GM12878 (cell line): Measurements from ENCODE around the gene COX10. TPM values are rescaled to one million over a fixed set of nuclear protein-coding genes. Genes with fewer than 3 reads are reported as not detected.

Source experiments
- ATAC-seq: fragments of 200-7000 bp; cut with Tn5 transposase; 3 replicates; pipeline ENCODE4 v1.9.1; 2020; ENCODE audit warnings: mild to moderate bottlenecking, moderate library complexity
- BruUV-seq: library from RNA; stranded (reverse); fragments of 400-500 nt; replicated peaks from 2 replicates; lab custom pipeline; 2021; lab: Mats Ljungman, UMichigan
- CTCF ChIA-PET: fragments of 300-600 bp; sonication (Branson Sonifier 250); formaldehyde crosslinking; extraction: SDS; loops from one replicate; lab custom pipeline; 2021; ENCODE audit warnings: inconsistent platforms; lab: Yijun Ruan, JAX
- POLR2A ChIA-PET: fragments of 350-600 bp; formaldehyde crosslinking; extraction: SDS; loops from one replicate; lab custom pipeline; 2021; ENCODE audit warnings: inconsistent platforms; lab: Charles Lee
- RAD21 ChIA-PET: fragments of 300-600 bp; sonication (Branson Sonifier 250); formaldehyde crosslinking; loops from one replicate; lab custom pipeline; 2023; ENCODE audit warnings: antibody characterized with exemption; ENCODE audit not compliant: unreplicated experiment; lab: Charles Lee
- SMC1A ChIA-PET: fragments of 300-600 bp; sonication (Branson Sonifier 250); formaldehyde crosslinking; loops from one replicate; lab custom pipeline; 2023; ENCODE audit not compliant: unreplicated experiment, uncharacterized antibody; lab: Charles Lee
- DNase-seq: peaks from one replicate; pipeline ENCODE4 v3.0.0-alpha.2; 2011; ENCODE audit warnings: low read depth, low spot score
- FAIRE-seq: peaks from 3 replicates; lab custom pipeline; 2011; peaks lifted over from hg19 to GRCh38; lab: Jason Lieb, UNC
- H2AFZ ChIP-seq: 2 replicates; pipeline ENCODE4 v1.6.0; 2011; ENCODE audit warnings: low read depth, low read length, control low read depth; ENCODE audit not compliant: control insufficient read depth
- H3K27ac ChIP-seq: 2 replicates; pipeline ENCODE4 v1.5.1; 2011; ENCODE audit warnings: control low read depth; ENCODE audit not compliant: control insufficient read depth, insufficient read depth
- H3K27me3 ChIP-seq, 2 experiments: replicated peaks in 1 of 2; 2 replicates each; pipeline versions ENCODE4 v1.6.0 to v1.6.1; 2011; ENCODE audit warnings: low read length in 1 of 2; ENCODE audit not compliant: control insufficient read depth in 2 of 2, insufficient read depth in 2 of 2
- H3K36me3 ChIP-seq, 2 experiments: 2 replicates each; pipeline ENCODE4 v1.5.1; 2011; ENCODE audit warnings: low read length in 1 of 2; ENCODE audit not compliant: control insufficient read depth in 2 of 2, insufficient read depth in 2 of 2
- H3K4me1 ChIP-seq: 2 replicates; pipeline ENCODE4 v1.6.1; 2011; ENCODE audit warnings: mild to moderate bottlenecking, low read length, moderate library complexity, mixed read lengths; ENCODE audit not compliant: control insufficient read depth, insufficient read depth
- H3K4me2 ChIP-seq: 2 replicates; pipeline ENCODE4 v1.6.0; 2011; ENCODE audit warnings: control low read depth; ENCODE audit not compliant: control insufficient read depth, insufficient read depth
- H3K4me3 ChIP-seq: fragments of 200-600 bp; sonication (generic); 2 replicates; pipeline ENCODE4 v1.5.1; 2016
- H3K79me2 ChIP-seq: 2 replicates; pipeline ENCODE4 v1.6.0; 2011; ENCODE audit warnings: low read length; ENCODE audit not compliant: control insufficient read depth, insufficient read depth
- H3K9ac ChIP-seq: 2 replicates; pipeline ENCODE4 v1.8.0; 2011; ENCODE audit warnings: low read length, control low read depth, mixed read lengths; ENCODE audit not compliant: control insufficient read depth, insufficient read depth
- H3K9me3 ChIP-seq: replicated peaks from 3 replicates; pipeline ENCODE4 v1.5.1; 2011; ENCODE audit warnings: mild to moderate bottlenecking, low read length; ENCODE audit not compliant: control insufficient read depth, insufficient read depth
- H4K20me1 ChIP-seq: 2 replicates; pipeline ENCODE4 v1.6.0; 2011; ENCODE audit not compliant: control insufficient read depth, insufficient read depth
- BACH1 ChIP-seq: fragments of 450-650 bp; IDR thresholded peaks from 2 replicates; pipeline ENCODE4 v1.6.1; 2017; ENCODE audit warnings: mild to moderate bottlenecking, borderline replicate concordance
- BCL11A ChIP-seq: IDR thresholded peaks from 2 replicates; pipeline ENCODE4 v1.6.1; 2011; ENCODE audit warnings: low read depth, low read length
- CBFB ChIP-seq: IDR thresholded peaks from 2 replicates; pipeline ENCODE4 v1.6.1; 2016; ENCODE audit warnings: antibody characterized with exemption, low read depth
- ETV6 ChIP-seq, 2 experiments: fragments of 450-650 bp in 1 of 2; IDR thresholded peaks in 1 of 2; conservative IDR thresholded peaks in 1 of 2; 2 replicates each; pipeline ENCODE4 v1.6.1; 2014; ENCODE audit warnings: antibody characterized with exemption in 1 of 2, borderline replicate concordance in 1 of 2, low read depth in 1 of 2, mild to moderate bottlenecking in 1 of 2, moderate library complexity in 1 of 2
- FOXM1 ChIP-seq: IDR thresholded peaks from 2 replicates; pipeline ENCODE4 v1.6.1; 2012; ENCODE audit warnings: low read depth, mild to moderate bottlenecking, inconsistent platforms, low read length, moderate library complexity
- KDM1A ChIP-seq: fragments of 200-600 bp; sonication (generic); IDR thresholded peaks from 2 replicates; pipeline ENCODE4 v1.6.1; 2016; ENCODE audit warnings: borderline replicate concordance
- MTA2 ChIP-seq: fragments of 450-650 bp; IDR thresholded peaks from 2 replicates; pipeline ENCODE4 v1.6.1; 2016; ENCODE audit warnings: low read depth, mild to moderate bottlenecking, moderate library complexity
- NFIC ChIP-seq: IDR thresholded peaks from 2 replicates; pipeline ENCODE4 v1.6.1; 2012; ENCODE audit warnings: low read depth, mild to moderate bottlenecking, inconsistent platforms, low read length, moderate library complexity
- NR2C1 ChIP-seq: fragments of 450-650 bp; IDR thresholded peaks from 2 replicates; pipeline ENCODE4 v1.6.1; 2017; ENCODE audit warnings: antibody characterized with exemption, mild to moderate bottlenecking, moderate library complexity
- SMAD1 ChIP-seq: fragments of 450-650 bp; IDR thresholded peaks from 2 replicates; pipeline ENCODE4 v1.6.1; 2018; ENCODE audit warnings: mild to moderate bottlenecking, low read depth; ENCODE audit not compliant: partially characterized antibody
- SMAD5 ChIP-seq: IDR thresholded peaks from 2 replicates; pipeline ENCODE4 v1.6.1; 2016; ENCODE audit warnings: antibody characterized with exemption, low read depth
- SREBF1 ChIP-seq: IDR thresholded peaks from 2 replicates; pipeline ENCODE4 v1.6.1; 2012; ENCODE audit warnings: mild to moderate bottlenecking, low read length
- SRF ChIP-seq, 2 experiments: IDR thresholded peaks; 2 replicates each; pipeline ENCODE4 v1.6.1; 2011; ENCODE audit warnings: low read depth in 2 of 2, low read length in 2 of 2, mild to moderate bottlenecking in 1 of 2, moderate library complexity in 1 of 2
- TARDBP ChIP-seq: IDR thresholded peaks from 2 replicates; pipeline ENCODE4 v1.6.1; 2016; ENCODE audit warnings: borderline replicate concordance
- TBL1XR1 ChIP-seq: IDR thresholded peaks from 2 replicates; pipeline ENCODE4 v1.6.1; 2012; ENCODE audit warnings: low read depth, low read length, improper control_type of control experiment
- YY1 ChIP-seq: IDR thresholded peaks from 2 replicates; pipeline ENCODE4 v1.6.1; 2011; ENCODE audit warnings: low read depth, mild to moderate bottlenecking, low read length
- WGBS: methylation state at CpG from one replicate; pipeline ENCODE4 v1.1.6; 2016; ENCODE audit warnings: low lambda C conversion rate; ENCODE audit not compliant: insufficient replicate concordance, insufficient coverage; ENCODE audit errors: missing lambda C conversion rate; 5-methylcytosine and 5-hydroxymethylcytosine counted together
- in situ Hi-C: fragments of 300-500 bp; cut with MboI; formaldehyde crosslinking; loops from 9 replicates; pipeline ENCODE4 v1.14.3; 2018; ENCODE audit warnings: mixed read lengths
- intact Hi-C: fragments of 100-400 bp; cut with micrococcal nuclease; formaldehyde crosslinking; loops from one replicate; pipeline ENCODE4 v1.14.2; 2022; ENCODE audit not compliant: unreplicated experiment
- polyA plus RNA-seq, 11 experiments: library from polyadenylated mRNA; depleted of rRNA in 4 of 11; unstranded in 6 of 11; stranded (reverse) in 5 of 11; fragments of >200 nt; fragmentation: Nextera tagmentation in 4 of 11; fragmentation: Illumina TruSeq in 1 of 11; extraction: Ambion mirVana in 4 of 11; extraction: Trizol in 1 of 11; gene quantifications; 1 replicate in 1 of 11; 2 replicates in 10 of 11; pipeline versions ENCODE4 v1.2.1 to v1.2.3, GENCODE V29; 2011 to 2016; ENCODE audit warnings: inconsistent platforms in 2 of 11, missing spikeins in 2 of 11, low read depth in 1 of 11
- total RNA-seq, 4 experiments: library from RNA; depleted of rRNA in 3 of 4; stranded (reverse); fragments of >200 nt in 3 of 4; fragmentation: Illumina TruSeq in 1 of 4; extraction: Trizol in 1 of 4; gene quantifications; 2 replicates each; pipeline versions ENCODE4 v1.2.1 to v1.2.3, GENCODE V29; 2013 to 2021
- TF ChIP-seq, protein P1 (sequence below): IDR thresholded peaks from 2 replicates; pipeline ENCODE4 v1.6.1; 2011; ENCODE audit warnings: borderline replicate concordance, low read depth, mild to moderate bottlenecking, moderate library complexity, low read length; ENCODE audit not compliant: insufficient read depth, poor library complexity, severe bottlenecking
- TF ChIP-seq, protein P2 (sequence below): fragments of 450-650 bp; IDR thresholded peaks from 2 replicates; pipeline ENCODE4 v1.6.1; 2014; ENCODE audit warnings: mild to moderate bottlenecking
- TF ChIP-seq, protein P3 (sequence below): fragments of 450-650 bp; IDR thresholded peaks from 2 replicates; pipeline ENCODE4 v1.6.1; 2017; ENCODE audit warnings: low read depth, mild to moderate bottlenecking, moderate library complexity

Gene COX10
- total and polyA plus RNA-seq, 10 of the 15 experiments (the other 5 are each of a cell fraction or from before 2014, with no cell fraction given) = 9.6 to 29.4 (median 21.3) TPM

DNA sequence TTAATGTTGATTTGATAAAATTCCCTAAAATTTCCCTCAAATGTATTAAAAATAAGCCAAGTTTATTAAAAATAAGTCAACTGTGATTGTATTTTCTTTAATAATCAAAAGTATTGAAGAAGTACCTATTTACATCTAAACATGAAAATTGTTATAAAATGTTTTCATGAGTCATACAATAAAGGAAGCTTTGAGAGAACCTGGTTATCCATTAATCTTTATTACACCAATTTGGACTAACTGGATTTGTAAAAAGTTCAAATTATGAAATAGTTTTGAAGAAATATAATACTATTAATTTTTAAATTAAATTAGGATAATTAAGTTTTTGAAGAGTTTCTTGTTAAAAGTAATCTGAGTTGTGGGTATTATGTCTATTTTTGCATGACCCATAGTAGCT lies 63.8 kb downstream of the COX10 start (continued):
- TF ChIP-seq, protein P1, sequence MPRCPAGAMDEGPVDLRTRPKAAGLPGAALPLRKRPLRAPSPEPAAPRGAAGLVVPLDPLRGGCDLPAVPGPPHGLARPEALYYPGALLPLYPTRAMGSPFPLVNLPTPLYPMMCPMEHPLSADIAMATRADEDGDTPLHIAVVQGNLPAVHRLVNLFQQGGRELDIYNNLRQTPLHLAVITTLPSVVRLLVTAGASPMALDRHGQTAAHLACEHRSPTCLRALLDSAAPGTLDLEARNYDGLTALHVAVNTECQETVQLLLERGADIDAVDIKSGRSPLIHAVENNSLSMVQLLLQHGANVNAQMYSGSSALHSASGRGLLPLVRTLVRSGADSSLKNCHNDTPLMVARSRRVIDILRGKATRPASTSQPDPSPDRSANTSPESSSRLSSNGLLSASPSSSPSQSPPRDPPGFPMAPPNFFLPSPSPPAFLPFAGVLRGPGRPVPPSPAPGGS = no peak
- no peak for TF ChIP-seq NFIC
- TF ChIP-seq SREBF1 = no peak
- TF ChIP-seq ETV6 (conservative IDR thresholded peaks at IDR 0.05 in 1 of 2, IDR thresholded peaks at IDR 0.05 in 1 of 2; ENCODE audit: borderline replicate concordance in 1 of 2, low read depth in 1 of 2) = no peak
- TF ChIP-seq, protein P2, sequence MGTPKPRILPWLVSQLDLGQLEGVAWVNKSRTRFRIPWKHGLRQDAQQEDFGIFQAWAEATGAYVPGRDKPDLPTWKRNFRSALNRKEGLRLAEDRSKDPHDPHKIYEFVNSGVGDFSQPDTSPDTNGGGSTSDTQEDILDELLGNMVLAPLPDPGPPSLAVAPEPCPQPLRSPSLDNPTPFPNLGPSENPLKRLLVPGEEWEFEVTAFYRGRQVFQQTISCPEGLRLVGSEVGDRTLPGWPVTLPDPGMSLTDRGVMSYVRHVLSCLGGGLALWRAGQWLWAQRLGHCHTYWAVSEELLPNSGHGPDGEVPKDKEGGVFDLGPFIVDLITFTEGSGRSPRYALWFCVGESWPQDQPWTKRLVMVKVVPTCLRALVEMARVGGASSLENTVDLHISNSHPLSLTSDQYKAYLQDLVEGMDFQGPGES = no peak
- no peak for TF ChIP-seq TBL1XR1
- TF ChIP-seq KDM1A = no peak

DNA sequence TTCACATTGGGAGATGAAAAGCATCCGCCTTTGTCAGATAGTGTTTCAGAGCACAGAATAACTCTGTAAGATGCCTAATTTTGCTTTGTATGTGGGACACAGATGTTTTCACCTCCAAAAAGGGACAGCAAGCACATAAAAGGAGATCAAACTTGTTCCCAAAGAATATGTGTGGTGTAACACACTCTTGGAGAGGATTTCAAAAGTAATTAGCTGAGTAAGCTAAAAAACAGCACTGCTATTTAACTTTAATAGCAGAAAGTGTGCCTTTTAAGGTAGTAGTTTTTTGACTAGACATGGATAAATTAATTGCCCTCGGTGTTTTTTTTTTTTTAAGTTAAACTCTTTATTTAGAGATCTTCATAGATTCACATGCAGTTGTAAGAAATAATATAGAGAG lies 65.2 kb downstream of the COX10 start:
- no peak overlapping the region for H3K4me3 ChIP-seq
- no peaks in the 10 kb centered on the region; the same call in 2 of the 3 replicates for H3K9me3 ChIP-seq
- no peak overlapping the region for H3K9ac ChIP-seq
- H3K79me2 ChIP-seq = no peaks in the 10 kb centered on the region
- ATAC-seq (no peak), FAIRE-seq (no peak), DNase-seq (no peak)
- intact Hi-C loops (no loop called here), in situ Hi-C loops (no loop called here)
- H3K4me2 ChIP-seq = no peak overlapping the region
- H3K4me1 ChIP-seq = no peaks in the 10 kb centered on the region
- CTCF ChIA-PET = interaction anchor here (3.1 kb wide), 1 partner anchor 8 kb away, joined by 7 read pairs; no protein-coding TSS in a partner anchor
- BruUV-seq = no TSS peak
- TF ChIP-seq SMAD1 (no peak), BCL11A (no peak), FOXM1 (no peak), YY1 (no peak), CBFB (no peak), NR2C1 (no peak), SMAD5 (no peak), MTA2 (no peak), BACH1 (no peak), TARDBP (no peak), SRF (IDR thresholded peaks at IDR 0.05; ENCODE audit: low read depth in 2 of 2, low read length in 2 of 2) (no peak)
- TF ChIP-seq, protein P2 = no peak
- TF ChIP-seq, protein P3, sequence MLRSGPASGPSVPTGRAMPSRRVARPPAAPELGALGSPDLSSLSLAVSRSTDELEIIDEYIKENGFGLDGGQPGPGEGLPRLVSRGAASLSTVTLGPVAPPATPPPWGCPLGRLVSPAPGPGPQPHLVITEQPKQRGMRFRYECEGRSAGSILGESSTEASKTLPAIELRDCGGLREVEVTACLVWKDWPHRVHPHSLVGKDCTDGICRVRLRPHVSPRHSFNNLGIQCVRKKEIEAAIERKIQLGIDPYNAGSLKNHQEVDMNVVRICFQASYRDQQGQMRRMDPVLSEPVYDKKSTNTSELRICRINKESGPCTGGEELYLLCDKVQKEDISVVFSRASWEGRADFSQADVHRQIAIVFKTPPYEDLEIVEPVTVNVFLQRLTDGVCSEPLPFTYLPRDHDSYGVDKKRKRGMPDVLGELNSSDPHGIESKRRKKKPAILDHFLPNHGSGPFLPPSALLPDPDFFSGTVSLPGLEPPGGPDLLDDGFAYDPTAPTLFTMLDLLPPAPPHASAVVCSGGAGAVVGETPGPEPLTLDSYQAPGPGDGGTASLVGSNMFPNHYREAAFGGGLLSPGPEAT = no peak
- no peaks in the 10 kb centered on the region for H4K20me1 ChIP-seq
- no peak overlapping the region for H2AFZ ChIP-seq
- POLR2A ChIA-PET = no interaction called here
- SMC1A ChIA-PET = interaction anchor here (0.5 kb wide), 1 partner anchor 1305 kb away, joined by 3 read pairs; no protein-coding TSS in a partner anchor
- no peak overlapping the region for H3K27ac ChIP-seq
- RAD21 ChIA-PET = no interaction called here
- WGBS = 97% methylated on average over 2 of the region's 2 CpGs
- H3K36me3 ChIP-seq = 0 out of 4 replicates have a peak, but pooled peaks cover 0 to 3% of the 10 kb centered on the region in 2 experiments
- H3K27me3 ChIP-seq = no peaks in the 10 kb centered on the region
